HFF-Myc (cell line): Measurements from ENCODE around the gene ACBD6.

Experiments
- DNase-seq: peaks from one replicate; pipeline ENCODE4 v3.0.0-alpha.2; 2011; ENCODE audit warnings: low read depth; ENCODE audit errors: extremely low read depth
- H3K4me3 ChIP-seq: replicated peaks from 2 replicates; pipeline ENCODE4 v1.5.1; 2011; ENCODE audit warnings: low read depth, mild to moderate bottlenecking, control low read depth, low read length
- CTCF ChIP-seq: IDR thresholded peaks from 2 replicates; pipeline ENCODE4 v1.5.1; 2012; ENCODE audit warnings: mild to moderate bottlenecking, low read depth, low read length, control low read depth; ENCODE audit errors: missing control alignments

Gene ACBD6

GRCh38 chr1:180269645-180270529 lies 232.5 kb downstream of the ACBD6 start:
- TF ChIP-seq CTCF = peak; percentile 29
- H3K4me3 ChIP-seq = no peak overlapping the region
- no peak for DNase-seq

- no peak overlapping the region for H3K4me3 ChIP-seq
- DNase-seq = no peak
- no peak for TF ChIP-seq CTCF
Observed at GRCh38 chr1:180268556-180269075, 233.8 kb downstream of the ACBD6 start.

- DNase-seq = no peak
- H3K4me3 ChIP-seq = no peak overlapping the region
- no peak for TF ChIP-seq CTCF
Observed at GRCh38 chr1:180267761-180268555, 234.4 kb downstream of the ACBD6 start.

- DNase-seq = no peak
- H3K4me3 ChIP-seq = no peak overlapping the region
- TF ChIP-seq CTCF = no peak
Observed at GRCh38 chr1:180267211-180267561, 235.2 kb downstream of the ACBD6 start.

GRCh38 chr1:180266275-180267210 lies 235.8 kb downstream of the ACBD6 start:
- DNase-seq = no peak
- TF ChIP-seq CTCF = no peak
- no peak overlapping the region for H3K4me3 ChIP-seq

- no peak for TF ChIP-seq CTCF
- no peak overlapping the region for H3K4me3 ChIP-seq
- no peak for DNase-seq
Observed at GRCh38 chr1:180265871-180266270, 236.5 kb downstream of the ACBD6 start.
